GM12892 (cell line): Measurements from ENCODE around the gene PELI3.

Source experiments
- POLR2A ChIP-seq: IDR thresholded peaks from 2 replicates; pipeline ENCODE4 v1.6.1; 2011; ENCODE audit warnings: low read depth, low read length, control low read depth
- POLR2AphosphoS5 ChIP-seq: IDR thresholded peaks from 2 replicates; pipeline ENCODE4 v1.6.1; 2011; ENCODE audit warnings: low read depth, low read length, control low read depth

DNA sequence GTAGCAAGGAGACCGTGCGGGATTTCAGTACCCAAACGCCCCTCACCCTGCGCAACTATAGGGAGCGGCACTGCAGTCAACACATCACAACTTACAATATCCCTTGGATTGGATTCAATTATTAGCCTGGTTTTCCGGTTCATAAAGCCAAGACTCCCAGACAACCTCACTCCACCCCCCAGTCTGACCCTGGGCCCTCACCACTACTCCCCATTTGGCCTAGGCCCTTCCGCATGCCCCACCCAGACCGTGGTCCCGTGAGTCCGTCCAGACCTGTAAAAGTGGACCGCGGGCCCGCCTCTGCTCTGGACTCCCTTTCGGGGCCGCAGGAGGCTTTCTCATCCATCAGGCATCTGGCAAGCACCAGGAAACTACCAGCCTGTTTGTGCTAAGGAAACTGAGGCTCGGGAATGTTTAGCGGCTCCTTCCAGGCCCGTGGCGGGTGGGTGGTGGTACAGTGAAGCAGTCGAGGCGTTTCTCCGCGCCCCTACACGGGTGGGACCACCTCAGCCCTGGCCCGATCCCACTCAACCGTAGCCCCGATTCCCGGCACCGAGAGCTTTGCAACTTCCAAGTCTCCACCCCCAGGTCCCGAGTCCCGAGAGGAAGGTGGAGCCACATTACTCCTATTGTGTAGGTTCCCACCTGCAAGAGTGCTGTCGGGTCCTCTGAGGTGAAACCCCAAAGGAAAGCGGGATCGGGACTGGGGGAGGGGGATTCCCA lies 12.8 kb downstream of the PELI3 start:
- no peak for TF ChIP-seq POLR2A
- no peak for TF ChIP-seq POLR2AphosphoS5
